ENCODE measurements around the gene EDC4. TPM values are rescaled to one million over a fixed set of nuclear protein-coding genes. Genes with fewer than 3 reads are reported as not detected.

EDC4 gene
- polyA plus RNA-seq, 2 of the 4 experiments (the other 2 are of a cell fraction): 21.0 to 54.9 TPM

- TF ChIP-seq, protein P1, sequence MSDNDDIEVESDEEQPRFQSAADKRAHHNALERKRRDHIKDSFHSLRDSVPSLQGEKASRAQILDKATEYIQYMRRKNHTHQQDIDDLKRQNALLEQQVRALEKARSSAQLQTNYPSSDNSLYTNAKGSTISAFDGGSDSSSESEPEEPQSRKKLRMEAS (IDR thresholded peaks at IDR 0.05): peak; percentile 8; the same call in 1 of the 2 replicates
- TF ChIP-seq JUN (IDR thresholded peaks at IDR 0.05): peak in 1 of 2 experiments; percentile 81; a peak in 2 of 5 replicates
- TF ChIP-seq HOXB13 (CRISPR knock-in tag; IDR thresholded peaks at IDR 0.05; ENCODE audit: low read depth): no peak
- no peak for TF ChIP-seq CHD2 (IDR thresholded peaks at IDR 0.05; ENCODE audit: low read length, partially characterized antibody)
- TF ChIP-seq, protein P2, sequence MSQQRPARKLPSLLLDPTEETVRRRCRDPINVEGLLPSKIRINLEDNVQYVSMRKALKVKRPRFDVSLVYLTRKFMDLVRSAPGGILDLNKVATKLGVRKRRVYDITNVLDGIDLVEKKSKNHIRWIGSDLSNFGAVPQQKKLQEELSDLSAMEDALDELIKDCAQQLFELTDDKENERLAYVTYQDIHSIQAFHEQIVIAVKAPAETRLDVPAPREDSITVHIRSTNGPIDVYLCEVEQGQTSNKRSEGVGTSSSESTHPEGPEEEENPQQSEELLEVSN (IDR thresholded peaks at IDR 0.05; ENCODE audit: borderline replicate concordance, low read depth): no peak
Measured at GRCh38 chr16:67841816-67842508, 30.9 kb upstream of the EDC4 start, which contains the start of gene THAP11 (continued).

GRCh38 chr16:67842509-67843342 is 30.1 kb upstream of the EDC4 start:
- Histone ChIP-seq H3K27ac (peak overlapping the region; percentile 97 to 98), H3K4me3 (peak overlapping the region; percentile 58), H3K4me1 (peaks cover 33% of the 10 kb centered on the region), H3K4me2 (peak overlapping the region; percentile 87), H3K9me3 (no peaks in the 10 kb centered on the region)
- ChIA-PET POLR2A (interaction anchor here (0.7 kb wide), 1 partner anchor 36 kb away, joined by 3 read pairs; the partner anchor contains the start of gene TSNAXIP1), CTCF (interaction anchor here (1.9 to 4.1 kb wide), 2 partner anchors 27 to 86 kb away, joined by 4 to 38 read pairs; no protein-coding TSS in a partner anchor)
- DNase-seq (ENCODE audit: low read depth in 1 of 2, low spot score in 1 of 2) (peak in 1 of 2 experiments; percentile 48), ATAC-seq (peak in 1 of 2 experiments; percentile 21; a peak in 2 of 6 replicates), FAIRE-seq (no peak)
- TF ChIP-seq CHD2 (IDR thresholded peaks at IDR 0.05; ENCODE audit: low read length, partially characterized antibody) (no peak), JUN (IDR thresholded peaks at IDR 0.05) (peak in 1 of 2 experiments; percentile 31; a peak in 1 of 5 replicates), POLR2AphosphoS2 (conservative IDR thresholded peaks at IDR 0.05; ENCODE audit: low read length) (no peak), GATA3 (IDR thresholded peaks at IDR 0.05; ENCODE audit: borderline replicate concordance) (no peak), BCL3 (IDR thresholded peaks at IDR 0.05) (no peak)
- TF ChIP-seq, protein P3, sequence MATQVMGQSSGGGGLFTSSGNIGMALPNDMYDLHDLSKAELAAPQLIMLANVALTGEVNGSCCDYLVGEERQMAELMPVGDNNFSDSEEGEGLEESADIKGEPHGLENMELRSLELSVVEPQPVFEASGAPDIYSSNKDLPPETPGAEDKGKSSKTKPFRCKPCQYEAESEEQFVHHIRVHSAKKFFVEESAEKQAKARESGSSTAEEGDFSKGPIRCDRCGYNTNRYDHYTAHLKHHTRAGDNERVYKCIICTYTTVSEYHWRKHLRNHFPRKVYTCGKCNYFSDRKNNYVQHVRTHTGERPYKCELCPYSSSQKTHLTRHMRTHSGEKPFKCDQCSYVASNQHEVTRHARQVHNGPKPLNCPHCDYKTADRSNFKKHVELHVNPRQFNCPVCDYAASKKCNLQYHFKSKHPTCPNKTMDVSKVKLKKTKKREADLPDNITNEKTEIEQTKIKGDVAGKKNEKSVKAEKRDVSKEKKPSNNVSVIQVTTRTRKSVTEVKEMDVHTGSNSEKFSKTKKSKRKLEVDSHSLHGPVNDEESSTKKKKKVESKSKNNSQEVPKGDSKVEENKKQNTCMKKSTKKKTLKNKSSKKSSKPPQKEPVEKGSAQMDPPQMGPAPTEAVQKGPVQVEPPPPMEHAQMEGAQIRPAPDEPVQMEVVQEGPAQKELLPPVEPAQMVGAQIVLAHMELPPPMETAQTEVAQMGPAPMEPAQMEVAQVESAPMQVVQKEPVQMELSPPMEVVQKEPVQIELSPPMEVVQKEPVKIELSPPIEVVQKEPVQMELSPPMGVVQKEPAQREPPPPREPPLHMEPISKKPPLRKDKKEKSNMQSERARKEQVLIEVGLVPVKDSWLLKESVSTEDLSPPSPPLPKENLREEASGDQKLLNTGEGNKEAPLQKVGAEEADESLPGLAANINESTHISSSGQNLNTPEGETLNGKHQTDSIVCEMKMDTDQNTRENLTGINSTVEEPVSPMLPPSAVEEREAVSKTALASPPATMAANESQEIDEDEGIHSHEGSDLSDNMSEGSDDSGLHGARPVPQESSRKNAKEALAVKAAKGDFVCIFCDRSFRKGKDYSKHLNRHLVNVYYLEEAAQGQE (IDR thresholded peaks at IDR 0.05): no peak
- TF ChIP-seq, protein P1 (IDR thresholded peaks at IDR 0.05): 0 out of 2 replicates have a peak, but pooled peaks have one; percentile 29
- WGBS (ENCODE audit: missing lambda C conversion rate): 64% methylated on average over 48 of the region's 67 CpGs

- ATAC-seq (no peak), FAIRE-seq (no peak), DNase-seq (ENCODE audit: low read depth in 1 of 2, low spot score in 1 of 2) (no peak)
- peak overlapping the region in 1 of 2 experiments; percentile 97; a peak in 1 of 6 replicates for H3K27ac ChIP-seq
- POLR2A ChIA-PET: interaction anchor here (0.7 kb wide), 1 partner anchor 37 kb away, joined by 3 read pairs; the partner anchor contains the start of gene TSNAXIP1
- TF ChIP-seq CEBPB (IDR thresholded peaks at IDR 0.05) (no peak), FOXS1 (CRISPR knock-in tag; IDR thresholded peaks at IDR 0.05) (no peak), ATOH8 (CRISPR knock-in tag; IDR thresholded peaks at IDR 0.05; ENCODE audit: low read depth) (no peak), ZNF302 (CRISPR knock-in tag; IDR thresholded peaks at IDR 0.05) (no peak), CBX8 (IDR thresholded peaks at IDR 0.05) (no peak), RCOR1 (IDR thresholded peaks at IDR 0.05; ENCODE audit: low read depth, low read length) (no peak), ZFP36 (IDR thresholded peaks at IDR 0.05; ENCODE audit: borderline replicate concordance, partially characterized antibody) (no peak)
- TF ChIP-seq, protein P4, sequence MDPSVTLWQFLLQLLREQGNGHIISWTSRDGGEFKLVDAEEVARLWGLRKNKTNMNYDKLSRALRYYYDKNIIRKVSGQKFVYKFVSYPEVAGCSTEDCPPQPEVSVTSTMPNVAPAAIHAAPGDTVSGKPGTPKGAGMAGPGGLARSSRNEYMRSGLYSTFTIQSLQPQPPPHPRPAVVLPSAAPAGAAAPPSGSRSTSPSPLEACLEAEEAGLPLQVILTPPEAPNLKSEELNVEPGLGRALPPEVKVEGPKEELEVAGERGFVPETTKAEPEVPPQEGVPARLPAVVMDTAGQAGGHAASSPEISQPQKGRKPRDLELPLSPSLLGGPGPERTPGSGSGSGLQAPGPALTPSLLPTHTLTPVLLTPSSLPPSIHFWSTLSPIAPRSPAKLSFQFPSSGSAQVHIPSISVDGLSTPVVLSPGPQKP (IDR thresholded peaks at IDR 0.05; ENCODE audit: low read depth, low read length): no peak
- H3K4me3 ChIP-seq: peak overlapping the region; percentile 58
- CTCF ChIA-PET: interaction anchor here (0.8 to 4.1 kb wide), 3 partner anchors 15 to 85 kb away, joined by 3 to 38 read pairs (median 4); no protein-coding TSS in a partner anchor
- 97% methylated on average over 11 of the region's 11 CpGs for WGBS (ENCODE audit: missing lambda C conversion rate)
- H3K9me3 ChIP-seq: no peaks in the 10 kb centered on the region
- peak overlapping the region; percentile 87 for H3K4me2 ChIP-seq
- H3K4me1 ChIP-seq: peaks cover 37% of the 10 kb centered on the region
Measured at GRCh38 chr16:67843343-67843765, 29.5 kb upstream of the EDC4 start.

Measured in A549 (cell line).